GM06990 (cell line): ENCODE data around the gene MOB3C.
"Not testable (repeated sequence)": the region's sequence is repeated elsewhere in the genome, so short reads cannot be mapped to it uniquely, and the experiment has no call there.

Source experiments
- DNase-seq: peaks from one replicate; pipeline ENCODE4 v3.0.0-alpha.2; 2011; ENCODE audit not compliant: insufficient read length; ENCODE audit errors: extremely low read depth
- H3K27me3 ChIP-seq: replicated peaks from 2 replicates; pipeline ENCODE4 v1.6.0; 2011; ENCODE audit warnings: low read length; ENCODE audit not compliant: control insufficient read depth, insufficient read depth
- H3K36me3 ChIP-seq: 2 replicates; pipeline ENCODE4 v1.5.1; 2011; ENCODE audit warnings: low read length; ENCODE audit not compliant: control insufficient read depth, insufficient read depth
- H3K4me3 ChIP-seq: replicated peaks from 2 replicates; pipeline ENCODE4 v1.5.1; 2011; ENCODE audit warnings: low read depth, mild to moderate bottlenecking, control low read depth, low read length
- CTCF ChIP-seq: IDR thresholded peaks from 2 replicates; pipeline ENCODE4 v1.5.1; 2011; ENCODE audit warnings: low read length, control low read depth, mild to moderate bottlenecking, inconsistent platforms; ENCODE audit not compliant: insufficient read depth, poor library complexity, severe bottlenecking

MOB3C gene

GRCh38 chr1:46656643-46657042 is 40.0 kb upstream of the MOB3C start:
- H3K27me3 ChIP-seq, result no peaks in the 10 kb centered on the region
- peaks cover 1% of the 10 kb centered on the region for H3K36me3 ChIP-seq
- no peak for TF ChIP-seq CTCF
- no peak overlapping the region for H3K4me3 ChIP-seq
- no peak for DNase-seq

GRCh38 chr1:46655848-46656247 is 39.2 kb upstream of the MOB3C start:
- Histone ChIP-seq H3K27me3 (no peaks in the 10 kb centered on the region), H3K4me3 (no peak overlapping the region), H3K36me3 (peaks cover 1% of the 10 kb centered on the region)
- no peak for TF ChIP-seq CTCF
- no peak for DNase-seq

GRCh38 chr1:46654698-46655097 is 38.1 kb upstream of the MOB3C start:
- H3K36me3 ChIP-seq, H3K27me3 ChIP-seq, DNase-seq, H3K4me3 ChIP-seq: not testable (repeated sequence)

- H3K27me3 ChIP-seq, result no peaks in the 10 kb centered on the region
- peaks cover 1% of the 10 kb centered on the region for H3K36me3 ChIP-seq
- no peak overlapping the region for H3K4me3 ChIP-seq
- TF ChIP-seq CTCF, result no peak
- no peak for DNase-seq
These were observed 37.4 kb upstream of the MOB3C start for GRCh38 chr1:46654012-46654411.

- TF ChIP-seq CTCF, result no peak
- Histone ChIP-seq H3K4me3 (no peak overlapping the region), H3K27me3 (no peaks in the 10 kb centered on the region), H3K36me3 (peaks cover 1% of the 10 kb centered on the region)
- DNase-seq, result no peak
These were observed 36.9 kb upstream of the MOB3C start for GRCh38 chr1:46653405-46653958.

- Histone ChIP-seq H3K36me3 (peaks cover 1% of the 10 kb centered on the region), H3K4me3 (no peak overlapping the region), H3K27me3 (no peaks in the 10 kb centered on the region)
- TF ChIP-seq CTCF, result no peak
- DNase-seq, result no peak
These were observed 35.9 kb upstream of the MOB3C start for GRCh38 chr1:46652321-46653100.

GRCh38 chr1:46651152-46651551 is 34.5 kb upstream of the MOB3C start:
- not testable (repeated sequence) for DNase-seq, H3K27me3 ChIP-seq, H3K4me3 ChIP-seq, H3K36me3 ChIP-seq
